NT2/D1 (cell line): Measurements from ENCODE around the gene DNMT1.

ENCODE experiments used
- DNase-seq: peaks from one replicate; pipeline ENCODE4 v3.0.0-alpha.2; 2011; ENCODE audit warnings: low read depth, low spot score
- H3K27me3 ChIP-seq: 2 replicates; pipeline ENCODE4 v1.6.0; 2011; ENCODE audit warnings: mild to moderate bottlenecking; ENCODE audit not compliant: insufficient read length, insufficient read depth
- H3K36me3 ChIP-seq: 2 replicates; pipeline ENCODE4 v1.6.1; 2011; ENCODE audit warnings: mild to moderate bottlenecking, low read length, mixed read lengths; ENCODE audit not compliant: insufficient read depth, insufficient read length
- H3K4me1 ChIP-seq: 2 replicates; pipeline ENCODE4 v1.5.1; 2011; ENCODE audit not compliant: insufficient read depth, insufficient read length
- H3K4me3 ChIP-seq: 2 replicates; pipeline ENCODE4 v1.5.1; 2011; ENCODE audit warnings: low read depth; ENCODE audit not compliant: insufficient read length
- H3K9ac ChIP-seq: 2 replicates; pipeline ENCODE4 v1.6.0; 2011; ENCODE audit warnings: low read depth; ENCODE audit not compliant: insufficient read length
- H3K9me3 ChIP-seq: 2 replicates; pipeline ENCODE4 v1.5.1; 2011; ENCODE audit warnings: mild to moderate bottlenecking, low read length; ENCODE audit not compliant: insufficient read depth
- SUZ12 ChIP-seq: IDR thresholded peaks from 2 replicates; pipeline ENCODE4 v1.6.1; 2011; ENCODE audit not compliant: insufficient read length, insufficient read depth; ENCODE audit errors: extremely low read depth
- YY1 ChIP-seq: IDR thresholded peaks from 2 replicates; pipeline ENCODE4 v1.6.1; 2011; ENCODE audit not compliant: insufficient read length, insufficient read depth
- ZNF274 ChIP-seq: IDR thresholded peaks from 2 replicates; pipeline ENCODE4 v1.6.1; 2011; ENCODE audit warnings: mild to moderate bottlenecking, low read depth, low read length

Gene DNMT1

GRCh38 chr19:10106100-10106936 lies 88.4 kb downstream of the DNMT1 start, which contains the start of gene PPAN:
Gene PPAN, plus strand, starts transcription at chr19:10106362. Its CDS starts 33 bp downstream, at chr19:10106395.
- Histone ChIP-seq H3K9me3 (no peaks in the 10 kb centered on the region), H3K36me3 (peaks cover 48% of the 10 kb centered on the region), H3K4me1 (peaks cover 18% of the 10 kb centered on the region), H3K27me3 (no peaks in the 10 kb centered on the region), H3K9ac (peak within 1 kb of the TSS; percentile 100), H3K4me3 (peak within 1 kb of the TSS; percentile 100)
- peak; percentile 97 for DNase-seq
- TF ChIP-seq ZNF274 (no peak), SUZ12 (no peak), YY1 (no peak)

GRCh38 chr19:10105509-10106099 lies 89.1 kb downstream of the DNMT1 start:
- no peaks in the 10 kb centered on the region for H3K27me3 ChIP-seq
- H3K4me1 ChIP-seq, result peaks cover 15% of the 10 kb centered on the region
- DNase-seq, result no peak
- no peak overlapping the region for H3K4me3 ChIP-seq
- H3K9ac ChIP-seq, result peak overlapping the region; percentile 65
- TF ChIP-seq ZNF274, result no peak
- no peak for TF ChIP-seq SUZ12
- no peak for TF ChIP-seq YY1
- peaks cover 40% of the 10 kb centered on the region for H3K36me3 ChIP-seq
- no peaks in the 10 kb centered on the region for H3K9me3 ChIP-seq

- H3K27me3 ChIP-seq, result no peaks in the 10 kb centered on the region
- H3K4me3 ChIP-seq, result no peak overlapping the region
- H3K4me1 ChIP-seq, result peaks cover 13% of the 10 kb centered on the region
- no peak for TF ChIP-seq YY1
- TF ChIP-seq ZNF274, result no peak
- no peak for TF ChIP-seq SUZ12
- peak overlapping the region; percentile 28 for H3K9ac ChIP-seq
- no peaks in the 10 kb centered on the region for H3K9me3 ChIP-seq
- no peak for DNase-seq
- H3K36me3 ChIP-seq, result peaks cover 33% of the 10 kb centered on the region
These were observed 89.9 kb downstream of the DNMT1 start for GRCh38 chr19:10104665-10105508.

- Histone ChIP-seq H3K9me3 (no peaks in the 10 kb centered on the region), H3K4me1 (peaks cover 13% of the 10 kb centered on the region), H3K4me3 (no peak overlapping the region), H3K36me3 (peaks cover 26% of the 10 kb centered on the region), H3K27me3 (no peaks in the 10 kb centered on the region), H3K9ac (no peak overlapping the region)
- TF ChIP-seq ZNF274 (no peak), YY1 (no peak), SUZ12 (no peak)
- no peak for DNase-seq
These were observed 90.6 kb downstream of the DNMT1 start for GRCh38 chr19:10104130-10104513.

GRCh38 chr19:10102787-10103236 lies 91.9 kb downstream of the DNMT1 start:
- peaks cover 10% of the 10 kb centered on the region for H3K4me1 ChIP-seq
- TF ChIP-seq ZNF274, result no peak
- no peak for TF ChIP-seq YY1
- no peak for TF ChIP-seq SUZ12
- peaks cover 13% of the 10 kb centered on the region for H3K36me3 ChIP-seq
- no peak overlapping the region for H3K9ac ChIP-seq
- no peak overlapping the region for H3K4me3 ChIP-seq
- no peak for DNase-seq
- H3K9me3 ChIP-seq, result no peaks in the 10 kb centered on the region
- no peaks in the 10 kb centered on the region for H3K27me3 ChIP-seq

- TF ChIP-seq SUZ12 (no peak), ZNF274 (no peak), YY1 (no peak)
- H3K9me3 ChIP-seq, result no peaks in the 10 kb centered on the region
- peaks cover 8% of the 10 kb centered on the region for H3K4me1 ChIP-seq
- peaks cover 7% of the 10 kb centered on the region for H3K27me3 ChIP-seq
- H3K9ac ChIP-seq, result no peak overlapping the region
- DNase-seq, result no peak
- H3K36me3 ChIP-seq, result no peaks in the 10 kb centered on the region
- no peak overlapping the region for H3K4me3 ChIP-seq
These were observed 94.5 kb downstream of the DNMT1 start for GRCh38 chr19:10100163-10100785.

GRCh38 chr19:10096615-10096963 lies 98.2 kb downstream of the DNMT1 start:
- DNase-seq, result no peak
- peaks cover 4% of the 10 kb centered on the region for H3K4me1 ChIP-seq

More at GRCh38 chr19:10096615-10096963, 98.2 kb downstream of the DNMT1 start:
- Histone ChIP-seq H3K36me3 (peaks cover 2% of the 10 kb centered on the region), H3K9me3 (no peaks in the 10 kb centered on the region), H3K27me3 (peaks cover 14% of the 10 kb centered on the region), H3K4me3 (peak overlapping the region; percentile 76), H3K9ac (peak overlapping the region; percentile 99)
- no peak for TF ChIP-seq ZNF274
